DND-41 (cell line): Measurements from ENCODE around the gene SCNN1B.

ENCODE experiments used
- ATAC-seq: fragments of 200-7000 bp; cut with Tn5 transposase; 3 replicates; pipeline ENCODE4 v1.9.1; 2021; ENCODE audit warnings: low read depth; ENCODE audit not compliant: insufficient read depth
- DNase-seq: peaks from one replicate; pipeline ENCODE4 v3.0.0-alpha.2; 2020
- H2AFZ ChIP-seq: 2 replicates; pipeline ENCODE4 v1.6.0; 2012; ENCODE audit warnings: low read depth, low read length
- H3K27ac ChIP-seq: 2 replicates; pipeline ENCODE4 v1.5.1; 2012; ENCODE audit warnings: low read length, inconsistent platforms
- H3K27me3 ChIP-seq: fragments of 200-600 bp; sonication (generic); 2 replicates; pipeline ENCODE4 v1.6.0; 2012; ENCODE audit warnings: low read length, mild to moderate bottlenecking, inconsistent platforms; ENCODE audit not compliant: insufficient read depth, poor library complexity
- H3K36me3 ChIP-seq: 2 replicates; pipeline ENCODE4 v1.5.1; 2012; ENCODE audit warnings: low read length, inconsistent platforms; ENCODE audit not compliant: insufficient read depth
- H3K4me1 ChIP-seq: 2 replicates; pipeline ENCODE4 v1.5.1; 2012; ENCODE audit warnings: mild to moderate bottlenecking, low read length; ENCODE audit not compliant: insufficient read depth
- H3K4me2 ChIP-seq: 2 replicates; pipeline ENCODE4 v1.6.0; 2012; ENCODE audit warnings: mild to moderate bottlenecking, moderate library complexity, low read length, inconsistent platforms; ENCODE audit not compliant: insufficient read depth
- H3K4me3 ChIP-seq, 2 experiments: fragments of 200-600 bp in 1 of 2; shearing (Covaris generic) in 1 of 2; 2 replicates each; pipeline ENCODE4 v1.5.1; 2012 to 2016; ENCODE audit warnings: inconsistent platforms in 2 of 2, low read length in 2 of 2, mild to moderate bottlenecking in 2 of 2, low read depth in 1 of 2, moderate library complexity in 1 of 2
- H3K79me2 ChIP-seq: 2 replicates; pipeline ENCODE4 v1.6.0; 2012; ENCODE audit warnings: low read length, inconsistent platforms; ENCODE audit not compliant: insufficient read depth
- H3K9ac ChIP-seq: 2 replicates; pipeline ENCODE4 v1.6.0; 2012; ENCODE audit warnings: low read depth, mild to moderate bottlenecking, inconsistent platforms, low read length, moderate library complexity
- H3K9me3 ChIP-seq: 2 replicates; pipeline ENCODE4 v1.5.1; 2012; ENCODE audit warnings: low read length, moderate library complexity, mild to moderate bottlenecking, inconsistent platforms; ENCODE audit not compliant: insufficient read depth, severe bottlenecking
- H4K20me1 ChIP-seq: 2 replicates; pipeline ENCODE4 v1.6.0; 2012; ENCODE audit warnings: low read length; ENCODE audit not compliant: insufficient read depth
- CTCF ChIP-seq: IDR thresholded peaks from 2 replicates; pipeline ENCODE4 v1.5.1; 2012; ENCODE audit warnings: borderline replicate concordance, low read length, moderate library complexity, mild to moderate bottlenecking; ENCODE audit not compliant: poor library complexity, severe bottlenecking; ENCODE audit errors: extremely low read depth
- EZH2 ChIP-seq: IDR thresholded peaks from 3 replicates; pipeline ENCODE4 v1.6.1; 2012; ENCODE audit warnings: borderline replicate concordance, low read depth, mild to moderate bottlenecking, moderate library complexity, low read length, inconsistent platforms; ENCODE audit not compliant: severe bottlenecking

Gene SCNN1B

GRCh38 chr16:23407436-23408127, 105.5 kb downstream of the SCNN1B start:
- no peak overlapping the region for H3K4me2 ChIP-seq
- no peak for TF ChIP-seq CTCF
- no peak for TF ChIP-seq EZH2
- H3K9me3 ChIP-seq: no peaks in the 10 kb centered on the region
- H3K4me3 ChIP-seq: no peak overlapping the region
- H3K27me3 ChIP-seq: no peaks in the 10 kb centered on the region
- H3K27ac ChIP-seq: no peak overlapping the region
- no peak for ATAC-seq
- no peaks in the 10 kb centered on the region for H3K79me2 ChIP-seq
- no peak for DNase-seq
- no peaks in the 10 kb centered on the region for H3K4me1 ChIP-seq
- H2AFZ ChIP-seq: no peak overlapping the region
- peaks cover 83% of the 10 kb centered on the region for H3K36me3 ChIP-seq
- no peak overlapping the region for H3K9ac ChIP-seq
- no peaks in the 10 kb centered on the region for H4K20me1 ChIP-seq

GRCh38 chr16:23408242-23408822, 106.2 kb downstream of the SCNN1B start:
- H3K9ac ChIP-seq: no peak overlapping the region
- no peaks in the 10 kb centered on the region for H3K27me3 ChIP-seq
- TF ChIP-seq CTCF: no peak
- TF ChIP-seq EZH2: no peak
- DNase-seq: no peak
- H3K79me2 ChIP-seq: no peaks in the 10 kb centered on the region
- no peak overlapping the region for H3K4me2 ChIP-seq
- ATAC-seq: no peak
- no peak overlapping the region for H2AFZ ChIP-seq
- H4K20me1 ChIP-seq: no peaks in the 10 kb centered on the region
- no peaks in the 10 kb centered on the region for H3K9me3 ChIP-seq
- peaks cover 75% of the 10 kb centered on the region for H3K36me3 ChIP-seq
- H3K4me3 ChIP-seq: no peak overlapping the region
- H3K4me1 ChIP-seq: no peaks in the 10 kb centered on the region
- H3K27ac ChIP-seq: no peak overlapping the region

GRCh38 chr16:23408823-23409298, 106.8 kb downstream of the SCNN1B start:
- DNase-seq: no peak

More at GRCh38 chr16:23408823-23409298, 106.8 kb downstream of the SCNN1B start:
- Histone ChIP-seq H3K79me2 (no peaks in the 10 kb centered on the region), H3K4me1 (no peaks in the 10 kb centered on the region), H4K20me1 (no peaks in the 10 kb centered on the region), H2AFZ (no peak overlapping the region), H3K27ac (no peak overlapping the region), H3K9ac (no peak overlapping the region), H3K4me3 (no peak overlapping the region), H3K4me2 (no peak overlapping the region), H3K36me3 (peaks cover 70% of the 10 kb centered on the region), H3K27me3 (no peaks in the 10 kb centered on the region), H3K9me3 (no peaks in the 10 kb centered on the region)
- TF ChIP-seq EZH2 (no peak), CTCF (no peak)
- ATAC-seq: no peak
